GM06990 (cell line): ENCODE data around the gene RIC8B.

Experiments
- DNase-seq: peaks from one replicate; pipeline ENCODE4 v3.0.0-alpha.2; 2011; ENCODE audit not compliant: insufficient read length; ENCODE audit errors: extremely low read depth
- H3K27me3 ChIP-seq: replicated peaks from 2 replicates; pipeline ENCODE4 v1.6.0; 2011; ENCODE audit warnings: low read length; ENCODE audit not compliant: control insufficient read depth, insufficient read depth
- H3K36me3 ChIP-seq: 2 replicates; pipeline ENCODE4 v1.5.1; 2011; ENCODE audit warnings: low read length; ENCODE audit not compliant: control insufficient read depth, insufficient read depth
- H3K4me3 ChIP-seq: replicated peaks from 2 replicates; pipeline ENCODE4 v1.5.1; 2011; ENCODE audit warnings: low read depth, mild to moderate bottlenecking, control low read depth, low read length
- TF ChIP-seq, protein P1 (sequence below): IDR thresholded peaks from 2 replicates; pipeline ENCODE4 v1.5.1; 2011; ENCODE audit warnings: low read length, control low read depth, mild to moderate bottlenecking, inconsistent platforms; ENCODE audit not compliant: insufficient read depth, poor library complexity, severe bottlenecking

The RIC8B gene

DNA sequence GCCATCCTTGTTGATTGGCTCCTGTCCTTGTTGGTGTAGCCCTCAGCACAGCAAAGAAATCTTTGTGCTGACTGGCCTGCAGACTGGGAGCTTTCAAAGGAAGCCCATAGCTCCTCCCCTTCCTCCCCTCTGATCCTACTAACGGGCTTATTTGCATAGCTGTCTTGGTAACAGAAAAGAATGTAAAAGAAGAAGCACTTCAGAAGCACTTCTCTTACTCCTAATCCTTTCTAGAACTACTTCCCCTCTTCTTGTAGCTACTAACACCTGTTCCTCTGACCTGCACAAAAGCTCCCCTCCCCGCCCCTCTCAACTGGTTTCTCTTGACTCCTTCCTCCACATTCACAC is 14.3 kb upstream of the RIC8B start:
- H3K27me3 ChIP-seq = no peaks in the 10 kb centered on the region
- H3K36me3 ChIP-seq = no peaks in the 10 kb centered on the region
- TF ChIP-seq, protein P1, sequence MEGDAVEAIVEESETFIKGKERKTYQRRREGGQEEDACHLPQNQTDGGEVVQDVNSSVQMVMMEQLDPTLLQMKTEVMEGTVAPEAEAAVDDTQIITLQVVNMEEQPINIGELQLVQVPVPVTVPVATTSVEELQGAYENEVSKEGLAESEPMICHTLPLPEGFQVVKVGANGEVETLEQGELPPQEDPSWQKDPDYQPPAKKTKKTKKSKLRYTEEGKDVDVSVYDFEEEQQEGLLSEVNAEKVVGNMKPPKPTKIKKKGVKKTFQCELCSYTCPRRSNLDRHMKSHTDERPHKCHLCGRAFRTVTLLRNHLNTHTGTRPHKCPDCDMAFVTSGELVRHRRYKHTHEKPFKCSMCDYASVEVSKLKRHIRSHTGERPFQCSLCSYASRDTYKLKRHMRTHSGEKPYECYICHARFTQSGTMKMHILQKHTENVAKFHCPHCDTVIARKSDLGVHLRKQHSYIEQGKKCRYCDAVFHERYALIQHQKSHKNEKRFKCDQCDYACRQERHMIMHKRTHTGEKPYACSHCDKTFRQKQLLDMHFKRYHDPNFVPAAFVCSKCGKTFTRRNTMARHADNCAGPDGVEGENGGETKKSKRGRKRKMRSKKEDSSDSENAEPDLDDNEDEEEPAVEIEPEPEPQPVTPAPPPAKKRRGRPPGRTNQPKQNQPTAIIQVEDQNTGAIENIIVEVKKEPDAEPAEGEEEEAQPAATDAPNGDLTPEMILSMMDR = no peak
- peak; percentile 72 for DNase-seq
- peak overlapping the region; percentile 55 for H3K4me3 ChIP-seq

DNA sequence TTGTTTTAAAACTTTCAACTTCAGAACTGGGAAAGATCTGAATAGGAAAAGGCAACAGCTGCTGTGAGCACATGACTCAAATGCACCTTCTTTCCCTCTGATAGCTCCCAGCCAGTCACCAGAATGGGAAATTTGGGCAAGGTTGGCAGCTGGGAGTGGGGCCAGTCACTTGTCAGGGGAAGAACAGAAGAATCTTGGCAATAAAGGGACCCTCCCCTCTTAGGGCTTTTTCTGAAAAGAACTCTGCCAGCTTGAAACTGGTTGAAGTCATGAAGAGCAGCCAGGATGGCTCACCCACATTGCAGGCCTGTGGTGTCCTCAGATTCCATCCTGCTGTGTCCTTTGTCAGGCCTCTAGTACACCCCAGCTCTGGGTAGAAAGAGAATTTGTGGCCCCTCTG is 10.3 kb upstream of the RIC8B start:
- DNase-seq = no peak
- Histone ChIP-seq H3K27me3 (no peaks in the 10 kb centered on the region), H3K4me3 (no peak overlapping the region), H3K36me3 (no peaks in the 10 kb centered on the region)
- TF ChIP-seq, protein P1 = no peak

DNA sequence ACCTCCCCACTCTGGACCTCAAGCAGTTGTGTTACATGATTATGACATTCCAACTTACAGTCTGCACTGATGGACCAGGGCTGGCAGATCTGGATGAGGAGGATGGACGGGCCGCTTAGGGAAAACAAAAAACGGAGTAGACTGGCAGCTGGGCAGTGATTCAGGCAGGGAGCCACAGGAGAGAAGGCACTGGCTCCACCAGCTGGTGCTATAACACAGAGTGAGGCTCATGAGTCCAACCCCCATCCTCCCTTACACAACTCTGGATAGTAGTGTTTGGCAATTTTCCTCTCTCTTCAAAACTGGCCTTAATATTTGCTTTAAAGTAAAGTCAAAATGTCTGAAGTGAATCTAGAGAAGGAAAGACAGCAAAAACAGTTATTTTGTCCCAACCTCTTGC is 9.7 kb upstream of the RIC8B start:
- Histone ChIP-seq H3K4me3 (no peak overlapping the region), H3K27me3 (no peaks in the 10 kb centered on the region), H3K36me3 (no peaks in the 10 kb centered on the region)
- TF ChIP-seq, protein P1 = no peak
- no peak for DNase-seq

DNA sequence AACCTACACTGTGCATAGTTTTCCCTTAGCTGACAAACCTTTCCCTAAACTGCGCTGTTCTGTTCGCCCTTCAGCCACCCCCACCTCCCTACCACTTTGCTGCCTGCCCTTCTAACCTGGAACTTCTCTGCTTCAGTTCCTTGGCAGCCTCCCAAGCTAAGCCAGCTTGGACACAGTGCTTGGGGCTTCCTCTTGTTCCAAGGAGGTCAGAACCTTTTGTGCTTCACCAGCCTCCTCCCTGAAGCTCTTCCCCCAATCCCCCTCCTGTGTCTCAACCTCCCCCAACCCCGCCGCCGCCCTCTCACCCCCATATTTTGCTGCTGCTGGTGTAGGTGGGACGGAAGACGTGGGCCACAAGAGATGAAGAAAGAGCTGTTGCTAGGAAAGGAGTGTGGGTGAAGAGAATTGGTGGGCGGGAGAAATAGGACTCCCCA is 8.1 kb upstream of the RIC8B start:
- TF ChIP-seq, protein P1 = no peak
- no peak overlapping the region for H3K4me3 ChIP-seq
- no peaks in the 10 kb centered on the region for H3K36me3 ChIP-seq
- H3K27me3 ChIP-seq = no peaks in the 10 kb centered on the region
- DNase-seq = no peak

DNA sequence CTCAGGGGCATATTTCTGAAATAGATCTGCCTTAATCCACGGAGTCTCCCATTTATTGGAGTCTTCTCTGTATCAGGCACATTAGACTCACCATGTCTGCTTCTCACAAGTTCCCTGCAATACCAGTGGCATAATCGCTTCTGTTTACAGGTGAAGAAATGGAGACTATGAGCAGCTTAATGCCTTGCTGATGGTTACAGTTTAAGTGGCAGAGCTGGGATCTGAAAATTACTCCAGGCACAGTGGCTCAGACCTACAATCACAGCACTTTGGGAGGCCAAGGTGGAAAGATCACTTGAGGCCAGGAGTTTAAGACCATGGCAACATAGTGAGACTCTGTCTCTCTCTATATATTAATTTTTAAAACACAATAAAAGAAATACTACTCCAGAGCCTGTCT is 7.3 kb upstream of the RIC8B start:
- Histone ChIP-seq H3K4me3 (no peak overlapping the region), H3K27me3 (no peaks in the 10 kb centered on the region), H3K36me3 (no peaks in the 10 kb centered on the region)
- no peak for DNase-seq
- TF ChIP-seq, protein P1 = no peak

DNA sequence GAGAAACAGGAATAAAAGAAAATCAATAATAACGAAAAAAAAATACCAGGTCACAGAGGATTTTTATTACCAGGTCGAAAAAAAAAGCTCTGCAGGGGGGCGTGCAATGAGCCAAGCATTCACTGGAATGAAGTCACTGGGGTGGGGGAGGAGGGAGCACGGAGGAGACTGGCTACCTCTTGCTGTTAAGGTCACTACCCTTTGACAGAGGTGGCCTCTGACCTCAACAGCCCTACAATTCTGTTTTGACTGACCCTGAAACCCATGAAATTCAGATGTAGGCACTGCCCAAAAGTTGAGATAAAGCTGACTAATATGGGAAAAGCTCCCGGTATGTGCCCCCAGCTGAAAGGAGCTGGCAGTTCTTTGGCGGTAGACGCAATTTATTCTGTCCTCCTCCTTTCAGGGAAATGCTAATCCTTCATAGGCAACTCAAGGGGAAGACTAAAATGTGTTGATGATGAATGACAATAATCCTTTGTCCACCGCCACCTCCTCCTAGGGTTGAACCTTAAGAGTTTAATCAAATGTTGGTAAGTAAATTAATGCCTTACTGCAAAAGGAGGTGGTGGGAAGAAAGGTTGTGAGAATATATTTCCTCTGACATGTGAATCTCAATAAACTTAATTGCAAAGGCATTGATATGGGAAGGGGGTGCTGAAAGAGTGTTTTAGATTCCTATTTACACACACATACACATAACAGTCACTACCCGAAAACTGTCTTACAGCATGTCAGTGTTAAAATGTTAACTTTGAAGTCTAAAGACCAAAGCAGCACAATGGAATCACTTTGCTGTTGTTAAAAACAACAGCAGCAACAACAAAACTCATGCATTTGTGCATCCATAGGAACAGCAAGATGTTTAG is 6.3 kb upstream of the RIC8B start:
- Histone ChIP-seq H3K27me3 (no peaks in the 10 kb centered on the region), H3K36me3 (no peaks in the 10 kb centered on the region), H3K4me3 (no peak overlapping the region)
- DNase-seq = no peak
- TF ChIP-seq, protein P1 = no peak
